ENCODE measurements around the gene RORC.
"Not testable (repeated sequence)": the region's sequence is repeated elsewhere in the genome, so short reads cannot be mapped to it uniquely, and the experiment has no call there.

DNA sequence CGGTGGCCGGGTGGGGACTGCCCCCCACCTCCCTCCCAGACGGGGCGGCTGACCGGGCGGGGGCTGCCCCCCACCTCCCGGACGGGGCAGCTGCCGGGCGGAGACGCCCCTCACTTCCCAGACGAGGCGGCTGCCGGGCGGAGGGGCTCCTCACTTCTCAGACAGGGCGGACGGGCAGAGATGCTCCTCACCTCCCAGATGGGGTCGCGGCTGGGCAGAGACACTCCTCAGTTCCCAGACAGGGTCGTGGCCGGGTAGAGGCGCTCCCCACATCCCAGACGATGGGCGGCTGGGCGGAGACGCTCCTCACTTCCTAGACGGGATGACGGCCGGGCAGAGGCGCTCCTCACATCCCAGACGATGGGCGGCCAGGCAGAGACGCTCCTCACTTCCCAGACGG lies 62.3 kb downstream of the RORC start:
- TF ChIP-seq, protein P1, sequence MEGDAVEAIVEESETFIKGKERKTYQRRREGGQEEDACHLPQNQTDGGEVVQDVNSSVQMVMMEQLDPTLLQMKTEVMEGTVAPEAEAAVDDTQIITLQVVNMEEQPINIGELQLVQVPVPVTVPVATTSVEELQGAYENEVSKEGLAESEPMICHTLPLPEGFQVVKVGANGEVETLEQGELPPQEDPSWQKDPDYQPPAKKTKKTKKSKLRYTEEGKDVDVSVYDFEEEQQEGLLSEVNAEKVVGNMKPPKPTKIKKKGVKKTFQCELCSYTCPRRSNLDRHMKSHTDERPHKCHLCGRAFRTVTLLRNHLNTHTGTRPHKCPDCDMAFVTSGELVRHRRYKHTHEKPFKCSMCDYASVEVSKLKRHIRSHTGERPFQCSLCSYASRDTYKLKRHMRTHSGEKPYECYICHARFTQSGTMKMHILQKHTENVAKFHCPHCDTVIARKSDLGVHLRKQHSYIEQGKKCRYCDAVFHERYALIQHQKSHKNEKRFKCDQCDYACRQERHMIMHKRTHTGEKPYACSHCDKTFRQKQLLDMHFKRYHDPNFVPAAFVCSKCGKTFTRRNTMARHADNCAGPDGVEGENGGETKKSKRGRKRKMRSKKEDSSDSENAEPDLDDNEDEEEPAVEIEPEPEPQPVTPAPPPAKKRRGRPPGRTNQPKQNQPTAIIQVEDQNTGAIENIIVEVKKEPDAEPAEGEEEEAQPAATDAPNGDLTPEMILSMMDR (IDR thresholded peaks at IDR 0.05; ENCODE audit: insufficient read depth, low read depth, low read length): not testable (repeated sequence)
- TF ChIP-seq EZH2 (IDR thresholded peaks at IDR 0.05; ENCODE audit: insufficient read depth, low read length): not testable (repeated sequence)
